ENCODE data around the gene CDK2AP2. TPM values are rescaled to one million over a fixed set of nuclear protein-coding genes. Genes with fewer than 3 reads are reported as not detected.

The CDK2AP2 gene
- polyA plus RNA-seq, 2 of the 4 experiments (the other 2 are of a cell fraction) = 36.6 to 53.1 TPM

- no peak for TF ChIP-seq FOXS1 (CRISPR knock-in tag; IDR thresholded peaks at IDR 0.05)
Observed at GRCh38 chr11:67498544-67498972, 9.4 kb downstream of the CDK2AP2 start (continued).

GRCh38 chr11:67497656-67498291 is 10.2 kb downstream of the CDK2AP2 start:
- H3K4me2 ChIP-seq = no peak overlapping the region
- FAIRE-seq = no peak
- ChIA-PET CTCF (no interaction called here), POLR2A (no interaction called here)
- H3K27ac ChIP-seq = no peak overlapping the region
- 93% methylated on average over 20 of the region's 21 CpGs for WGBS (ENCODE audit: missing lambda C conversion rate)
- no peak for ATAC-seq
- DNase-seq (ENCODE audit: low read depth in 1 of 2, low spot score in 1 of 2) = no peak
- H3K4me1 ChIP-seq = no peaks in the 10 kb centered on the region
- TF ChIP-seq HEYL (CRISPR knock-in tag; IDR thresholded peaks at IDR 0.05) = no peak
- no peak for TF ChIP-seq NPAS2 (CRISPR knock-in tag; IDR thresholded peaks at IDR 0.05; ENCODE audit: borderline replicate concordance)
- no peak for TF ChIP-seq KDM1A (IDR thresholded peaks at IDR 0.05; ENCODE audit: low read depth)
- TF ChIP-seq ZSCAN20 (CRISPR knock-in tag; IDR thresholded peaks at IDR 0.05) = no peak
- no peak for TF ChIP-seq MAFK (IDR thresholded peaks at IDR 0.05; ENCODE audit: partially characterized antibody)
- TF ChIP-seq EP300 (IDR thresholded peaks at IDR 0.05) = no peak
- no peak for TF ChIP-seq SREBF2 (IDR thresholded peaks at IDR 0.05)
- H3K4me3 ChIP-seq = no peak overlapping the region
- no peaks in the 10 kb centered on the region for H3K9me3 ChIP-seq

- FAIRE-seq (no peak), DNase-seq (ENCODE audit: low read depth in 1 of 2, low spot score in 1 of 2) (no peak), ATAC-seq (no peak)
- TF ChIP-seq, protein P1, sequence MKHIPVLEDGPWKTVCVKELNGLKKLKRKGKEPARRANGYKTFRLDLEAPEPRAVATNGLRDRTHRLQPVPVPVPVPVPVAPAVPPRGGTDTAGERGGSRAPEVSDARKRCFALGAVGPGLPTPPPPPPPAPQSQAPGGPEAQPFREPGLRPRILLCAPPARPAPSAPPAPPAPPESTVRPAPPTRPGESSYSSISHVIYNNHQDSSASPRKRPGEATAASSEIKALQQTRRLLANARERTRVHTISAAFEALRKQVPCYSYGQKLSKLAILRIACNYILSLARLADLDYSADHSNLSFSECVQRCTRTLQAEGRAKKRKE (CRISPR knock-in tag; IDR thresholded peaks at IDR 0.05; ENCODE audit: low read depth) = no peak
- TF ChIP-seq POLR2AphosphoS2 (conservative IDR thresholded peaks at IDR 0.05; ENCODE audit: low read length) = no peak
- TF ChIP-seq JUN (IDR thresholded peaks at IDR 0.05) = no peak
- TF ChIP-seq, protein P2, sequence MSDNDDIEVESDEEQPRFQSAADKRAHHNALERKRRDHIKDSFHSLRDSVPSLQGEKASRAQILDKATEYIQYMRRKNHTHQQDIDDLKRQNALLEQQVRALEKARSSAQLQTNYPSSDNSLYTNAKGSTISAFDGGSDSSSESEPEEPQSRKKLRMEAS (IDR thresholded peaks at IDR 0.05) = no peak
- TF ChIP-seq HES2 (IDR thresholded peaks at IDR 0.05) = no peak
- no peak for TF ChIP-seq KDM1A (IDR thresholded peaks at IDR 0.05; ENCODE audit: low read depth)
- no peak for TF ChIP-seq ZSCAN20 (CRISPR knock-in tag; IDR thresholded peaks at IDR 0.05)
- TF ChIP-seq USF2 (IDR thresholded peaks at IDR 0.05) = no peak
- TF ChIP-seq FOSB (CRISPR knock-in tag; IDR thresholded peaks at IDR 0.05) = no peak
- no peak for TF ChIP-seq HOXA7 (CRISPR knock-in tag; IDR thresholded peaks at IDR 0.05)
- TF ChIP-seq NPAS2 (CRISPR knock-in tag; IDR thresholded peaks at IDR 0.05; ENCODE audit: borderline replicate concordance) = no peak
- TF ChIP-seq NFE2L2 (conservative IDR thresholded peaks at IDR 0.05; ENCODE audit: low read length) = no peak
- TF ChIP-seq, protein P3, sequence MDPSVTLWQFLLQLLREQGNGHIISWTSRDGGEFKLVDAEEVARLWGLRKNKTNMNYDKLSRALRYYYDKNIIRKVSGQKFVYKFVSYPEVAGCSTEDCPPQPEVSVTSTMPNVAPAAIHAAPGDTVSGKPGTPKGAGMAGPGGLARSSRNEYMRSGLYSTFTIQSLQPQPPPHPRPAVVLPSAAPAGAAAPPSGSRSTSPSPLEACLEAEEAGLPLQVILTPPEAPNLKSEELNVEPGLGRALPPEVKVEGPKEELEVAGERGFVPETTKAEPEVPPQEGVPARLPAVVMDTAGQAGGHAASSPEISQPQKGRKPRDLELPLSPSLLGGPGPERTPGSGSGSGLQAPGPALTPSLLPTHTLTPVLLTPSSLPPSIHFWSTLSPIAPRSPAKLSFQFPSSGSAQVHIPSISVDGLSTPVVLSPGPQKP (IDR thresholded peaks at IDR 0.05; ENCODE audit: low read depth, low read length) = no peak
- no peak for TF ChIP-seq CEBPB (IDR thresholded peaks at IDR 0.05)
- TF ChIP-seq EP300 (IDR thresholded peaks at IDR 0.05) = no peak
- no peak for TF ChIP-seq ZFP36 (IDR thresholded peaks at IDR 0.05; ENCODE audit: borderline replicate concordance, partially characterized antibody)
- no peak for TF ChIP-seq HEYL (CRISPR knock-in tag; IDR thresholded peaks at IDR 0.05)
- no peak for TF ChIP-seq ZNF302 (CRISPR knock-in tag; IDR thresholded peaks at IDR 0.05)
- no peak for TF ChIP-seq GATA3 (IDR thresholded peaks at IDR 0.05; ENCODE audit: borderline replicate concordance)
- Histone ChIP-seq H3K27ac (no peak overlapping the region), H3K4me3 (no peak overlapping the region), H3K4me1 (no peaks in the 10 kb centered on the region), H3K4me2 (no peak overlapping the region), H3K9me3 (no peaks in the 10 kb centered on the region)
- ChIA-PET CTCF (interaction anchor here (0.9 kb wide), 1 partner anchor 113 kb away, joined by 3 read pairs; no protein-coding TSS in a partner anchor), POLR2A (no interaction called here)
- 96% methylated on average over 12 of the region's 12 CpGs for WGBS (ENCODE audit: missing lambda C conversion rate)
Observed at GRCh38 chr11:67496113-67496512, 11.8 kb downstream of the CDK2AP2 start.
